ENCODE measurements around the gene STX2. TPM values are rescaled to one million over a fixed set of nuclear protein-coding genes. Genes with fewer than 3 reads are reported as not detected.

The STX2 gene
- total and polyA plus RNA-seq, 2 experiments from 2014 or later, result 16.4 to 35.4 TPM

- no peak for TF ChIP-seq ZNF462 (CRISPR knock-in tag; IDR thresholded peaks at IDR 0.05)
- TF ChIP-seq REST (IDR thresholded peaks at IDR 0.05; ENCODE audit: unreplicated experiment), result no peak
- TF ChIP-seq NANOG (IDR thresholded peaks at IDR 0.05; ENCODE audit: borderline replicate concordance), result no peak
- TF ChIP-seq POLR2AphosphoS5 (IDR thresholded peaks at IDR 0.05; ENCODE audit: low read depth), result no peak
- no peak for TF ChIP-seq ZNF331 (CRISPR knock-in tag; IDR thresholded peaks at IDR 0.05; ENCODE audit: low read depth)
Observed at GRCh38 chr12:130827432-130827831, 11.6 kb downstream of the STX2 start (continued).

Measured in GM23338 (cell line).